GM23338 (cell line): ENCODE results near the gene CCDC106.

ENCODE experiments used
- CREB1 ChIP-seq: fragments of 250-450 bp; sonication (Bioruptor Pico); IDR thresholded peaks from 2 replicates; pipeline ENCODE4 v1.5.0; 2020; ENCODE audit warnings: low read depth, mild to moderate bottlenecking, moderate library complexity
- CTCF ChIP-seq, 2 experiments: fragments of 200-600 bp in 1 of 2; sonication (generic) in 1 of 2; conservative IDR thresholded peaks; 2 replicates each; pipeline versions ENCODE4 v1.5.1 to v1.6.1; 2016 to 2017; ENCODE audit warnings: antibody characterized with exemption in 2 of 2, low read depth in 2 of 2, mild to moderate bottlenecking in 2 of 2, moderate library complexity in 1 of 2
- ETS1 ChIP-seq: IDR thresholded peaks from 2 replicates; pipeline ENCODE4 v1.6.1; 2016; ENCODE audit warnings: antibody characterized with exemption
- EZH2 ChIP-seq: fragments of 200-600 bp; sonication (generic); IDR thresholded peaks from one replicate; pipeline ENCODE4 v1.8.0; 2017; ENCODE audit warnings: antibody characterized with exemption, mild to moderate bottlenecking, low read depth; ENCODE audit not compliant: unreplicated experiment
- EZH2phosphoT487 ChIP-seq: fragments of 200-600 bp; sonication (generic); IDR thresholded peaks from one replicate; pipeline ENCODE4 v1.8.1; 2018; ENCODE audit warnings: antibody characterized with exemption; ENCODE audit not compliant: unreplicated experiment
- JUNB ChIP-seq: IDR thresholded peaks from one replicate; pipeline ENCODE4 v1.6.1; 2016; ENCODE audit warnings: antibody characterized with exemption; ENCODE audit not compliant: unreplicated experiment
- NANOG ChIP-seq: IDR thresholded peaks from 2 replicates; pipeline ENCODE4 v1.6.1; 2016; ENCODE audit warnings: antibody characterized with exemption, borderline replicate concordance
- POLR2AphosphoS5 ChIP-seq: IDR thresholded peaks from 2 replicates; pipeline ENCODE4 v1.6.1; 2016; ENCODE audit warnings: antibody characterized with exemption, low read depth
- REST ChIP-seq: IDR thresholded peaks from one replicate; pipeline ENCODE4 v1.6.1; 2018; ENCODE audit warnings: antibody characterized with exemption; ENCODE audit not compliant: unreplicated experiment
- STAT1 ChIP-seq: IDR thresholded peaks from one replicate; pipeline ENCODE4 v1.6.1; 2016; ENCODE audit warnings: antibody characterized with exemption; ENCODE audit not compliant: unreplicated experiment
- ZNF114 ChIP-seq: fragments of 250-450 bp; sonication (Bioruptor Pico); IDR thresholded peaks from 2 replicates; pipeline ENCODE4 v1.5.0; 2020; ENCODE audit warnings: mild to moderate bottlenecking, moderate library complexity
- ZNF331 ChIP-seq: fragments of 250-450 bp; sonication (Bioruptor Pico); IDR thresholded peaks from 2 replicates; pipeline ENCODE4 v1.5.0; 2020; ENCODE audit warnings: low read depth, mild to moderate bottlenecking, moderate library complexity
- ZNF462 ChIP-seq: fragments of 250-450 bp; sonication (Bioruptor Pico); IDR thresholded peaks from 2 replicates; pipeline ENCODE4 v1.5.0; 2020; ENCODE audit warnings: mild to moderate bottlenecking, moderate library complexity

- TF ChIP-seq JUNB = no peak
- TF ChIP-seq CTCF (conservative IDR thresholded peaks at IDR 0.05; ENCODE audit: low read depth in 2 of 2) = no peak
- no peak for TF ChIP-seq EZH2
- TF ChIP-seq POLR2AphosphoS5 = no peak
- no peak for TF ChIP-seq EZH2phosphoT487
- TF ChIP-seq ZNF114 (CRISPR knock-in tag) = no peak
- no peak for TF ChIP-seq ETS1
- no peak for TF ChIP-seq REST
- TF ChIP-seq NANOG = no peak
- no peak for TF ChIP-seq STAT1
- no peak for TF ChIP-seq ZNF331 (CRISPR knock-in tag)
- TF ChIP-seq CREB1 (CRISPR knock-in tag) = no peak
- no peak for TF ChIP-seq ZNF462 (CRISPR knock-in tag)
These were observed 41.5 kb downstream of the CCDC106 start for GRCh38 chr19:55689411-55690108.
